HepG2 (cell line): ENCODE data around the gene ENAH. TPM values are rescaled to one million over a fixed set of nuclear protein-coding genes. Genes with fewer than 3 reads are reported as not detected.

ENCODE experiments used
- ARID5B ChIP-seq: IDR thresholded peaks from 2 replicates; pipeline ENCODE4 v1.4.0; 2020; ENCODE audit warnings: mild to moderate bottlenecking, missing genetic modification reagents
- ATF2 ChIP-seq: sonication (generic); formaldehyde crosslinking; IDR thresholded peaks from 2 replicates; pipeline ENCODE4 v1.4.0; 2020; ENCODE audit warnings: missing genetic modification reagents
- DMAP1 ChIP-seq: IDR thresholded peaks from 2 replicates; pipeline ENCODE4 v1.6.1; 2016
- FOXC1 ChIP-seq: sonication (generic); formaldehyde crosslinking; IDR thresholded peaks from 2 replicates; pipeline ENCODE4 v1.8.0; 2022; ENCODE audit warnings: mild to moderate bottlenecking, missing genetic modification reagents, borderline replicate concordance
- GABPB1 ChIP-seq: IDR thresholded peaks from 2 replicates; pipeline ENCODE4 v1.6.1; 2016; ENCODE audit warnings: mild to moderate bottlenecking, missing genetic modification reagents, moderate library complexity, missing compliant biosample characterization
- HDAC2 ChIP-seq: sonication (generic); formaldehyde crosslinking; IDR thresholded peaks from 2 replicates; pipeline ENCODE4 v1.4.0; 2020; ENCODE audit warnings: missing genetic modification reagents
- HES4 ChIP-seq: sonication (generic); formaldehyde crosslinking; IDR thresholded peaks from 2 replicates; pipeline ENCODE4 v1.9.0; 2021; ENCODE audit warnings: mild to moderate bottlenecking, missing genetic modification reagents, borderline replicate concordance
- HNRNPL ChIP-seq: fragments of 200-400 bp; formaldehyde crosslinking; IDR thresholded peaks from 2 replicates; pipeline ENCODE4 v1.6.1; 2017; ENCODE audit warnings: mild to moderate bottlenecking, low read depth, low read length
- KLF13 ChIP-seq: sonication (generic); formaldehyde crosslinking; IDR thresholded peaks from 2 replicates; pipeline ENCODE4 v1.4.0; 2020; ENCODE audit warnings: mild to moderate bottlenecking, missing genetic modification reagents
- POLR2A ChIP-seq, 2 experiments: IDR thresholded peaks; 2 replicates each; pipeline ENCODE4 v1.6.1; 2011; ENCODE audit warnings: low read depth in 2 of 2, low read length in 2 of 2, mild to moderate bottlenecking in 1 of 2, moderate library complexity in 1 of 2; ENCODE audit not compliant: insufficient read depth in 1 of 2
- SP140L ChIP-seq: sonication (generic); formaldehyde crosslinking; IDR thresholded peaks from 2 replicates; pipeline ENCODE4 v1.4.0; 2020; ENCODE audit warnings: missing genetic modification reagents, borderline replicate concordance
- TOPORS ChIP-seq: sonication (generic); formaldehyde crosslinking; IDR thresholded peaks from 2 replicates; pipeline ENCODE4 v1.8.0; 2023; ENCODE audit warnings: mild to moderate bottlenecking, missing genetic modification reagents
- ZBTB38 ChIP-seq: sonication (generic); formaldehyde crosslinking; IDR thresholded peaks from 2 replicates; pipeline ENCODE4 v1.5.1; 2020; ENCODE audit warnings: mild to moderate bottlenecking, missing genetic modification reagents
- ZBTB7B ChIP-seq: sonication (generic); formaldehyde crosslinking; IDR thresholded peaks from 2 replicates; pipeline ENCODE4 v1.4.0; 2020; ENCODE audit warnings: missing genetic modification reagents
- ZNF180 ChIP-seq: sonication (generic); formaldehyde crosslinking; IDR thresholded peaks from 2 replicates; pipeline ENCODE4 v1.4.0; 2020; ENCODE audit warnings: low read depth, missing genetic modification reagents, borderline replicate concordance
- ZNF451 ChIP-seq: sonication (generic); formaldehyde crosslinking; IDR thresholded peaks from 2 replicates; pipeline ENCODE4 v1.5.0; 2020; ENCODE audit warnings: mild to moderate bottlenecking, missing genetic modification reagents
- ZNF501 ChIP-seq: sonication (generic); formaldehyde crosslinking; IDR thresholded peaks from 2 replicates; pipeline ENCODE4 v1.5.1; 2020; ENCODE audit warnings: mild to moderate bottlenecking, moderate library complexity, missing genetic modification reagents
- ZNF503 ChIP-seq: sonication (generic); formaldehyde crosslinking; IDR thresholded peaks from 2 replicates; pipeline ENCODE4 v1.4.0; 2020; ENCODE audit warnings: missing genetic modification reagents
- ZNF598 ChIP-seq: sonication (generic); formaldehyde crosslinking; IDR thresholded peaks from 2 replicates; pipeline ENCODE4 v1.5.1; 2020; ENCODE audit warnings: mild to moderate bottlenecking, missing genetic modification reagents, borderline replicate concordance
- ZNF615 ChIP-seq: sonication (generic); formaldehyde crosslinking; IDR thresholded peaks from 2 replicates; pipeline ENCODE4 v1.5.0; 2020; ENCODE audit warnings: mild to moderate bottlenecking, missing genetic modification reagents, borderline replicate concordance
- ZNF766 ChIP-seq: sonication (generic); formaldehyde crosslinking; IDR thresholded peaks from 2 replicates; pipeline ENCODE4 v1.5.0; 2020; ENCODE audit warnings: missing genetic modification reagents, borderline replicate concordance
- ZNF781 ChIP-seq: sonication (generic); formaldehyde crosslinking; IDR thresholded peaks from 2 replicates; pipeline ENCODE4 v1.5.1; 2020; ENCODE audit warnings: borderline replicate concordance, mild to moderate bottlenecking, missing genetic modification reagents; ENCODE audit errors: not compliant biosample characterization
- polyA plus RNA-seq, 8 experiments: library from polyadenylated mRNA; depleted of rRNA in 3 of 8; stranded (reverse) in 7 of 8; unstranded in 1 of 8; fragments of >200 nt; fragmentation: Illumina TruSeq in 4 of 8; extraction: Trizol in 4 of 8; gene quantifications; 2 replicates each; pipeline versions ENCODE4 v1.2.1 to v1.2.3, GENCODE V29; 2011 to 2016; ENCODE audit warnings: low read depth in 4 of 8, missing spikeins in 1 of 8, mixed read lengths in 1 of 8; ENCODE audit not compliant: insufficient read depth in 1 of 8
- total RNA-seq, 5 experiments: library from RNA; depleted of rRNA; stranded (reverse); fragments of >200 nt; fragmentation: Illumina TruSeq; extraction: Trizol; gene quantifications; 2 replicates each; pipeline ENCODE4 v1.2.3, GENCODE V29; 2016; ENCODE audit warnings: low read depth in 1 of 5

ENAH gene
- total and polyA plus RNA-seq, 2 of the 13 experiments (the other 11 are each of a cell fraction or from before 2014, with no cell fraction given), result 22.1 to 58.3 TPM

- TF ChIP-seq ZNF766 (CRISPR knock-in tag) (no peak), ZNF781 (CRISPR knock-in tag) (peak; percentile 48), ZNF501 (CRISPR knock-in tag) (peak; percentile 65), ARID5B (CRISPR knock-in tag) (peak; percentile 27; the same call in 1 of the 2 replicates), KLF13 (CRISPR knock-in tag) (no peak), GABPB1 (CRISPR knock-in tag) (peak; percentile 60; the same call in 1 of the 2 replicates), ZNF598 (CRISPR knock-in tag) (0 out of 2 replicates have a peak, but pooled peaks have one; percentile 20), ZNF503 (CRISPR knock-in tag) (no peak), FOXC1 (CRISPR knock-in tag) (0 out of 2 replicates have a peak, but pooled peaks have one; percentile 42), ZBTB7B (peak; percentile 70; the same call in 1 of the 2 replicates), DMAP1 (no peak; the same call in none of the 2 replicates), ZBTB38 (CRISPR knock-in tag) (no peak), ZNF451 (CRISPR knock-in tag) (no peak), ATF2 (CRISPR knock-in tag) (no peak), TOPORS (CRISPR knock-in tag) (no peak), HDAC2 (CRISPR knock-in tag) (no peak; the same call in 1 of the 2 replicates), HES4 (CRISPR knock-in tag) (peak; percentile 61; the same call in 1 of the 2 replicates), HNRNPL (0 out of 2 replicates have a peak, but pooled peaks have one; percentile 17), SP140L (CRISPR knock-in tag) (no peak), ZNF180 (CRISPR knock-in tag) (no peak), POLR2A (IDR thresholded peaks at IDR 0.05; ENCODE audit: insufficient read depth in 1 of 2, low read depth in 2 of 2, low read length in 2 of 2) (0 out of 4 replicates have a peak, but pooled peaks of 1 of the 2 experiments have one; percentile 24), ZNF615 (CRISPR knock-in tag) (no peak)
Measured at GRCh38 chr1:225653463-225654276, 747 bp upstream of the ENAH start (continued).
